H9 (cell line): ENCODE results near the gene SVOP. TPM values are rescaled to one million over a fixed set of nuclear protein-coding genes. Genes with fewer than 3 reads are reported as not detected.

Experiments used
- DNase-seq: peaks from one replicate; pipeline ENCODE4 v3.0.0-alpha.2; 2017
- H2AFZ ChIP-seq: one replicate; pipeline ENCODE4 v1.6.1; 2013; ENCODE audit warnings: mild to moderate bottlenecking, low read length, control low read depth, moderate library complexity
- H2AK5ac ChIP-seq: 2 replicates; pipeline ENCODE4 v1.6.1; 2013; ENCODE audit warnings: low read length, control low read depth, mixed read lengths; ENCODE audit not compliant: insufficient read length
- H2BK120ac ChIP-seq: one replicate; pipeline ENCODE4 v1.6.1; 2013; ENCODE audit warnings: low read depth, mild to moderate bottlenecking, low read length, control low read depth, inconsistent platforms; ENCODE audit not compliant: poor library complexity, severe bottlenecking
- H2BK12ac ChIP-seq: 2 replicates; pipeline ENCODE4 v1.6.1; 2013; ENCODE audit warnings: low read length, control low read depth, mixed read lengths, low read depth; ENCODE audit not compliant: insufficient read length
- H2BK15ac ChIP-seq: 2 replicates; pipeline ENCODE4 v1.6.1; 2013; ENCODE audit warnings: low read depth, low read length, control low read depth
- H2BK20ac ChIP-seq: one replicate; pipeline ENCODE4 v1.6.1; 2013; ENCODE audit warnings: low read depth, mild to moderate bottlenecking, low read length, control low read depth, inconsistent platforms; ENCODE audit not compliant: poor library complexity, severe bottlenecking
- H2BK5ac ChIP-seq: 2 replicates; pipeline ENCODE4 v1.6.1; 2013; ENCODE audit warnings: low read length, control low read depth, mixed read lengths; ENCODE audit not compliant: insufficient read length
- H3K14ac ChIP-seq: 2 replicates; pipeline ENCODE4 v1.6.1; 2013; ENCODE audit warnings: low read length, control low read depth; ENCODE audit not compliant: insufficient read depth
- H3K18ac ChIP-seq: 2 replicates; pipeline ENCODE4 v1.6.1; 2013; ENCODE audit warnings: low read depth, mild to moderate bottlenecking, mixed read lengths, low read length, control low read depth; ENCODE audit not compliant: insufficient read length
- H3K23ac ChIP-seq: 2 replicates; pipeline ENCODE4 v1.6.1; 2013; ENCODE audit warnings: low read length, control low read depth, mixed read lengths, low read depth; ENCODE audit not compliant: insufficient read length
- H3K23me2 ChIP-seq: 2 replicates; pipeline ENCODE4 v1.6.1; 2013; ENCODE audit warnings: low read depth, mild to moderate bottlenecking, mixed read lengths, low read length, control low read depth; ENCODE audit not compliant: insufficient read length, poor library complexity, severe bottlenecking
- H3K27ac ChIP-seq: 2 replicates; pipeline ENCODE4 v1.5.1; 2013; ENCODE audit warnings: low read length, control low read depth, mixed read lengths, low read depth; ENCODE audit not compliant: insufficient read length
- H3K27me3 ChIP-seq: 2 replicates; pipeline ENCODE4 v1.6.1; 2013; ENCODE audit warnings: low read length, control low read depth, inconsistent platforms; ENCODE audit not compliant: insufficient read depth
- H3K4ac ChIP-seq: 2 replicates; pipeline ENCODE4 v1.6.1; 2013; ENCODE audit warnings: low read depth, mild to moderate bottlenecking, control low read depth, inconsistent platforms, low read length, moderate library complexity
- H3K4me1 ChIP-seq: 2 replicates; pipeline ENCODE4 v1.6.1; 2013; ENCODE audit warnings: low read length, control low read depth, inconsistent platforms; ENCODE audit not compliant: insufficient read depth
- H3K4me2 ChIP-seq: 2 replicates; pipeline ENCODE4 v1.6.1; 2013; ENCODE audit warnings: low read length, control low read depth, mixed read lengths; ENCODE audit not compliant: insufficient read length, insufficient read depth
- H3K56ac ChIP-seq: 2 replicates; pipeline ENCODE4 v1.6.1; 2013; ENCODE audit warnings: low read depth, mild to moderate bottlenecking, mixed read lengths, low read length, control low read depth; ENCODE audit not compliant: insufficient read length
- H3K79me1 ChIP-seq: 2 replicates; pipeline ENCODE4 v1.6.1; 2013; ENCODE audit warnings: low read depth, mild to moderate bottlenecking, moderate library complexity, low read length, control low read depth, inconsistent platforms; ENCODE audit not compliant: insufficient read depth, poor library complexity, severe bottlenecking
- H3K79me2 ChIP-seq: 2 replicates; pipeline ENCODE4 v1.6.1; 2013; ENCODE audit warnings: low read length, control low read depth, inconsistent platforms; ENCODE audit not compliant: insufficient read depth
- H3K9ac ChIP-seq: 2 replicates; pipeline ENCODE4 v1.6.1; 2013; ENCODE audit warnings: low read length, control low read depth, mixed read lengths; ENCODE audit not compliant: insufficient read length; ENCODE audit errors: extremely low read depth
- H3K9me3 ChIP-seq: one replicate; pipeline ENCODE4 v1.6.1; 2013; ENCODE audit warnings: low read depth, low read length, inconsistent platforms; ENCODE audit not compliant: control insufficient read depth
- H3T11ph ChIP-seq: one replicate; pipeline ENCODE4 v1.6.1; 2013; ENCODE audit warnings: mild to moderate bottlenecking, low read length, control low read depth, inconsistent platforms
- H4K20me1 ChIP-seq: one replicate; pipeline ENCODE4 v1.6.1; 2013; ENCODE audit not compliant: control insufficient read depth, insufficient read length, insufficient read depth
- H4K5ac ChIP-seq: 2 replicates; pipeline ENCODE4 v1.6.1; 2013; ENCODE audit warnings: low read depth, mild to moderate bottlenecking, mixed read lengths, low read length, control low read depth; ENCODE audit not compliant: insufficient read length
- H4K8ac ChIP-seq: replicated peaks from 2 replicates; pipeline ENCODE4 v1.6.1; 2013; ENCODE audit warnings: low read length, control low read depth, mixed read lengths, low read depth; ENCODE audit not compliant: insufficient read length
- H4K91ac ChIP-seq: 2 replicates; pipeline ENCODE4 v1.6.1; 2013; ENCODE audit warnings: low read depth, mild to moderate bottlenecking, moderate library complexity, mixed read lengths, low read length, control low read depth; ENCODE audit not compliant: insufficient read length
- H3K27ac Mint-ChIP-seq, 3 experiments: 2 replicates in 2 of 3; 3 replicates in 1 of 3; pipeline ENCODE4 v1.8.0; 2020 to 2021; ENCODE audit warnings: mixed read lengths in 3 of 3, mild to moderate bottlenecking in 1 of 3, moderate library complexity in 1 of 3
- H3K27me3 Mint-ChIP-seq: 2 replicates; pipeline ENCODE4 v1.8.0; 2021; ENCODE audit warnings: low read depth, mild to moderate bottlenecking, moderate library complexity, mixed read lengths
- H3K36me3 Mint-ChIP-seq, 3 experiments: 2 replicates in 2 of 3; 3 replicates in 1 of 3; pipeline ENCODE4 v1.8.0; 2020 to 2021; ENCODE audit warnings: low read depth in 3 of 3, mixed read lengths in 3 of 3; ENCODE audit not compliant: insufficient read depth in 1 of 3
- H3K4me1 Mint-ChIP-seq, 2 experiments: 2 replicates each; pipeline ENCODE4 v1.8.0; 2020; ENCODE audit warnings: mixed read lengths in 2 of 2
- H3K4me3 Mint-ChIP-seq, 2 experiments: 2 replicates in 1 of 2; 3 replicates in 1 of 2; pipeline ENCODE4 v1.8.0; 2020 to 2021; ENCODE audit warnings: mild to moderate bottlenecking in 2 of 2, mixed read lengths in 2 of 2, moderate library complexity in 1 of 2
- H3K9me3 Mint-ChIP-seq, 2 experiments: 2 replicates in 1 of 2; 3 replicates in 1 of 2; pipeline ENCODE4 v1.8.0; 2020; ENCODE audit warnings: mild to moderate bottlenecking in 2 of 2, mixed read lengths in 2 of 2, moderate library complexity in 1 of 2
- WGBS: extraction: QIAGEN DNeasy Blood & Tissue Kit; methylation state at CpG from one replicate; pipeline ENCODE4 v1.1.7; 2013; ENCODE audit warnings: missing lambda C conversion rate, low lambda C conversion rate, mixed read lengths; ENCODE audit not compliant: insufficient read length; ENCODE audit errors: extremely low coverage; 5-methylcytosine and 5-hydroxymethylcytosine counted together
- total RNA-seq: library from RNA; stranded (reverse); gene quantifications from 2 replicates; pipeline ENCODE4 v1.2.1, GENCODE V29; 2021
- TF ChIP-seq, protein P1 (sequence below): fragments of 200-600 bp; sonication (generic); conservative IDR thresholded peaks from 3 replicates; pipeline ENCODE4 v1.8.0; 2021; ENCODE audit warnings: antibody characterized with exemption, mild to moderate bottlenecking

The SVOP gene
- total RNA-seq, 1 experiment from 2014 or later: 0.15 TPM

DNA sequence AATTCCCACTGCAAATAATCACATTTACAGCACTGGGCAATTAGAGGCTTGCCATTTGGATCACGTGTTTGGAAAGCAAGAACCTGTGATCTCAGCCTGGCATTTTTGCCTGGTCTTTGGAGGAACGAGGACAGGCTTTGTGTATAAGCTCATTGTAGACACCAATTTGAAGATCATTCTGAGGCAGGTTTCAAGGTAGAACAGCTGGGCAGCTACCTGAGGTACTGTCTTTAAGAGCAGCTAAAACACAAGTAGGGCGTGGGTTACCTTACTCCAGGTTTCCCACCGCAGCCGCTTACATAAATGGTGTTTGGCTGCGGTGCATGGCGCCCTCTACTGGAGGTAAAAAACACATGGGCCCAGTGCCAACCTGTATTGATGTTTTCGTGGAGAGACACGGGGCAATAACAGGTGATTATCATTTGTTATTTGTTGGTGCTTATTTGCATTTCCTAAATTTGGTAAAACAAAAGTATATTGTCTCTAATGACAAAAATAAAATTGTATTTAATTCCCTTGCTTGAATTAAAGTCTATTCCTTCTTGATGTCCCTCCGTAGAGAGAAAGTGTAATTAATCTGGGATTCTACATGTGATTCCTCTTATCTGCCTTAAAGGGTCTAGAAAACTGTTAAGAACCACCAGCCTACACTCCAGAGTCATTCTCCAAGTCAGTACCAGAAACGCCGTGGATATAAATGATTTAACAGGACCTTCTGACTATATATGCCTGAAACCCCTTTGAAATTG, 69.7 kb downstream of the SVOP start:
- Mint-ChIP-seq H3K9me3 (peaks cover 16% of the 10 kb centered on the region in 2 experiments), H3K27ac (no peak overlapping the region), H3K4me1 (peaks cover 2% of the 10 kb centered on the region in 2 experiments; a peak in 3 of 4 replicates), H3K27me3 (peaks cover 7% of the 10 kb centered on the region), H3K36me3 (peaks cover 0 to 9% (median 0%) of the 10 kb centered on the region in 3 experiments; a peak in 4 of 7 replicates), H3K4me3 (no peak overlapping the region)
- Histone ChIP-seq H3K27ac (no peak overlapping the region), H3K4ac (no peak overlapping the region), H2AK5ac (no peak overlapping the region), H3K23ac (no peak overlapping the region), H2BK20ac (no peak overlapping the region), H4K20me1 (no peaks in the 10 kb centered on the region), H4K8ac (no peak overlapping the region), H4K5ac (no peak overlapping the region), H3T11ph (no peak overlapping the region), H3K9me3 (peaks cover 8% of the 10 kb centered on the region), H3K4me2 (no peak overlapping the region), H2BK120ac (no peak overlapping the region), H2AFZ (no peak overlapping the region), H3K56ac (no peak overlapping the region), H3K23me2 (no peaks in the 10 kb centered on the region), H3K4me1 (no peaks in the 10 kb centered on the region), H3K18ac (no peak overlapping the region), H2BK5ac (no peak overlapping the region), H3K14ac (no peak overlapping the region), H3K79me1 (no peaks in the 10 kb centered on the region), H4K91ac (no peak overlapping the region), H3K27me3 (no peaks in the 10 kb centered on the region; the same call in 1 of the 2 replicates), H3K79me2 (no peaks in the 10 kb centered on the region), H3K9ac (no peak overlapping the region), H2BK12ac (no peak overlapping the region), H2BK15ac (no peak overlapping the region)
- TF ChIP-seq, protein P1, sequence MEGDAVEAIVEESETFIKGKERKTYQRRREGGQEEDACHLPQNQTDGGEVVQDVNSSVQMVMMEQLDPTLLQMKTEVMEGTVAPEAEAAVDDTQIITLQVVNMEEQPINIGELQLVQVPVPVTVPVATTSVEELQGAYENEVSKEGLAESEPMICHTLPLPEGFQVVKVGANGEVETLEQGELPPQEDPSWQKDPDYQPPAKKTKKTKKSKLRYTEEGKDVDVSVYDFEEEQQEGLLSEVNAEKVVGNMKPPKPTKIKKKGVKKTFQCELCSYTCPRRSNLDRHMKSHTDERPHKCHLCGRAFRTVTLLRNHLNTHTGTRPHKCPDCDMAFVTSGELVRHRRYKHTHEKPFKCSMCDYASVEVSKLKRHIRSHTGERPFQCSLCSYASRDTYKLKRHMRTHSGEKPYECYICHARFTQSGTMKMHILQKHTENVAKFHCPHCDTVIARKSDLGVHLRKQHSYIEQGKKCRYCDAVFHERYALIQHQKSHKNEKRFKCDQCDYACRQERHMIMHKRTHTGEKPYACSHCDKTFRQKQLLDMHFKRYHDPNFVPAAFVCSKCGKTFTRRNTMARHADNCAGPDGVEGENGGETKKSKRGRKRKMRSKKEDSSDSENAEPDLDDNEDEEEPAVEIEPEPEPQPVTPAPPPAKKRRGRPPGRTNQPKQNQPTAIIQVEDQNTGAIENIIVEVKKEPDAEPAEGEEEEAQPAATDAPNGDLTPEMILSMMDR: peak; percentile 96
- peak; percentile 84 for DNase-seq
- WGBS: no CpG with 5 or more reads among the region's 12 CpGs
